Smooth muscle cell (in vitro differentiated cells): ENCODE measurements around the gene GALNS. TPM values are rescaled to one million over a fixed set of nuclear protein-coding genes. Genes with fewer than 3 reads are reported as not detected.
A peak's percentile ranks its signal among the peaks of the same experiment; 100 is the strongest.

ENCODE experiments used
- DNase-seq: peaks from one replicate; lab custom pipeline; 2025; ENCODE audit not compliant: unreplicated experiment; lab: John Stamatoyannopoulos, UW
- H2AFZ ChIP-seq: fragments of 200-600 bp; sonication (generic); 2 replicates; pipeline ENCODE4 v1.6.0; 2016; ENCODE audit warnings: antibody characterized with exemption, low read depth, mild to moderate bottlenecking
- H3F3A ChIP-seq: fragments of 200-600 bp; sonication (generic); 2 replicates; pipeline ENCODE4 v1.6.0; 2017; ENCODE audit warnings: antibody characterized with exemption, low read depth
- H3K27ac ChIP-seq: fragments of 200-600 bp; sonication (generic); 2 replicates; pipeline ENCODE4 v1.5.1; 2016; ENCODE audit warnings: low read depth, mild to moderate bottlenecking
- H3K27me3 ChIP-seq: fragments of 200-600 bp; sonication (generic); 2 replicates; pipeline ENCODE4 v1.6.1; 2016; ENCODE audit warnings: low read depth, mild to moderate bottlenecking
- H3K36me3 ChIP-seq: fragments of 200-600 bp; sonication (generic); 2 replicates; pipeline ENCODE4 v1.5.1; 2016; ENCODE audit warnings: low read depth
- H3K4me1 ChIP-seq: fragments of 200-600 bp; sonication (generic); 2 replicates; pipeline ENCODE4 v1.5.1; 2016; ENCODE audit warnings: low read depth
- H3K4me2 ChIP-seq: fragments of 200-600 bp; sonication (generic); 2 replicates; pipeline ENCODE4 v1.6.0; 2016; ENCODE audit warnings: mild to moderate bottlenecking
- H3K4me3 ChIP-seq: fragments of 200-600 bp; sonication (generic); 2 replicates; pipeline ENCODE4 v1.5.1; 2016; ENCODE audit warnings: mild to moderate bottlenecking
- H3K79me2 ChIP-seq: fragments of 200-600 bp; sonication (generic); 2 replicates; pipeline ENCODE4 v1.6.0; 2016; ENCODE audit warnings: low read depth, mild to moderate bottlenecking
- H3K9ac ChIP-seq: fragments of 200-600 bp; sonication (generic); 2 replicates; pipeline ENCODE4 v1.6.0; 2016; ENCODE audit warnings: low read depth
- H3K9me3 ChIP-seq: fragments of 200-600 bp; sonication (generic); replicated peaks from 2 replicates; pipeline ENCODE4 v1.5.1; 2016; ENCODE audit warnings: low read depth
- H4K20me1 ChIP-seq: fragments of 200-600 bp; sonication (generic); 2 replicates; pipeline ENCODE4 v1.6.0; 2016; ENCODE audit warnings: low read depth
- WGBS: methylation state at CpG from one replicate; pipeline ENCODE4 v1.1.7; 2016; ENCODE audit warnings: low lambda C conversion rate; 5-methylcytosine and 5-hydroxymethylcytosine counted together
- polyA plus RNA-seq: library from polyadenylated mRNA; unstranded; fragments of >200 nt; fragmentation: Nextera tagmentation; extraction: Ambion mirVana; gene quantifications from 2 replicates; pipeline ENCODE4 v1.2.1, GENCODE V29; 2016
- total RNA-seq: library from RNA; depleted of rRNA; stranded (reverse); fragments of >200 nt; gene quantifications from 2 replicates; pipeline ENCODE4 v1.2.3, GENCODE V29; 2014
- TF ChIP-seq, protein P1 (sequence below): fragments of 200-600 bp; sonication (generic); IDR thresholded peaks from 2 replicates; pipeline ENCODE4 v1.5.1; 2017; ENCODE audit warnings: borderline replicate concordance, mild to moderate bottlenecking, antibody characterized with exemption; ENCODE audit not compliant: insufficient read depth, poor library complexity, severe bottlenecking

The GALNS gene
- total and polyA plus RNA-seq, 2 experiments from 2014 or later: 20.8 to 21.3 TPM

GRCh38 chr16:88804173-88804551, 52.6 kb downstream of the GALNS start:
- no peak for DNase-seq
- WGBS: 6% methylated on average over 12 of the region's 16 CpGs
- Histone ChIP-seq H3F3A (peaks cover 2% of the 10 kb centered on the region), H3K4me1 (peaks cover 10% of the 10 kb centered on the region), H4K20me1 (no peaks in the 10 kb centered on the region), H3K27me3 (no peaks in the 10 kb centered on the region), H3K9ac (no peak overlapping the region), H3K4me2 (peak overlapping the region; percentile 88), H3K9me3 (no peaks in the 10 kb centered on the region), H3K27ac (no peak overlapping the region), H3K36me3 (no peaks in the 10 kb centered on the region), H2AFZ (no peak overlapping the region), H3K4me3 (peak overlapping the region; percentile 69), H3K79me2 (no peaks in the 10 kb centered on the region)
- TF ChIP-seq, protein P1, sequence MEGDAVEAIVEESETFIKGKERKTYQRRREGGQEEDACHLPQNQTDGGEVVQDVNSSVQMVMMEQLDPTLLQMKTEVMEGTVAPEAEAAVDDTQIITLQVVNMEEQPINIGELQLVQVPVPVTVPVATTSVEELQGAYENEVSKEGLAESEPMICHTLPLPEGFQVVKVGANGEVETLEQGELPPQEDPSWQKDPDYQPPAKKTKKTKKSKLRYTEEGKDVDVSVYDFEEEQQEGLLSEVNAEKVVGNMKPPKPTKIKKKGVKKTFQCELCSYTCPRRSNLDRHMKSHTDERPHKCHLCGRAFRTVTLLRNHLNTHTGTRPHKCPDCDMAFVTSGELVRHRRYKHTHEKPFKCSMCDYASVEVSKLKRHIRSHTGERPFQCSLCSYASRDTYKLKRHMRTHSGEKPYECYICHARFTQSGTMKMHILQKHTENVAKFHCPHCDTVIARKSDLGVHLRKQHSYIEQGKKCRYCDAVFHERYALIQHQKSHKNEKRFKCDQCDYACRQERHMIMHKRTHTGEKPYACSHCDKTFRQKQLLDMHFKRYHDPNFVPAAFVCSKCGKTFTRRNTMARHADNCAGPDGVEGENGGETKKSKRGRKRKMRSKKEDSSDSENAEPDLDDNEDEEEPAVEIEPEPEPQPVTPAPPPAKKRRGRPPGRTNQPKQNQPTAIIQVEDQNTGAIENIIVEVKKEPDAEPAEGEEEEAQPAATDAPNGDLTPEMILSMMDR: no peak

DNA sequence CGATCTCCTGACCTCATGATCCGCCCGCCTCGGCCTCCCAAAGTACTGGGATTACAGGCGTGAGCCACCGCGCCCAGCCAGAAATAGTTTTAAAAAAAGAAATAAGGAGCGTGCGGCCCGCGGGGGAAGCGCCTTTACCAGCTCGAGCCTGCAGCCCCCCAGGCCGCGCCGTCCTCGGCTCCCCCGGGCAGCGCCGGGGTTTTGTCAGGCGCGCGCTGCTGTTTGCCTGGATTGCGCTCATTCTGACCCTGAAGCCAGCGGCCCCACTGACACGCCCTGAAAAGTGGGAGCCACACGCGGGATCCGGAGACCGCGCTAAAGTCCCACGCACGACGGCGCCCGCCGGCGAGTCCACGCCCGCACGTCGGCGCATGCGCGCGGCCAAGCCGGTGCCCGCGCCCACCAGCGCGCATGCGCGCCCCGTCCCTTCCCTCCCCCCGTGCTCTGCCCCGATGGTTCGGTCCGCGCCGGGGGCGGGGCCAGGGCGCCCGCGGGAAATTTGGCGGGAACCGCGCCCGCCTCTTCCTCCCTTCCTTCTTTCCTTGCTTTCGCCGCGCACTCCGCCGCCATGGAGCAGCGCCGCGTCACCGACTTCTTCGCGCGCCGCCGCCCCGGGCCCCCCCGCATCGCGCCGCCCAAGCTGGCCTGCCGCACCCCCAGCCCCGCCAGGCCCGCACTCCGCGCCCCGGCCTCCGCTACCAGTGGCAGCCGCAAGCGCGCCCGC, 53.3 kb downstream of the GALNS start, which contains the start of gene CDT1:
TSS of gene CDT1 (plus strand) at position 526 of the 724 bp plus-strand sequence. CDS start at position 569, 43 bp downstream.
- H4K20me1 ChIP-seq: no peaks in the 10 kb centered on the region
- H3F3A ChIP-seq: peaks cover 2% of the 10 kb centered on the region
- no peaks in the 10 kb centered on the region for H3K27me3 ChIP-seq
- peak within 1 kb of the TSS; percentile 28 for H3K9ac ChIP-seq
- WGBS: 1% methylated on average over 44 of the region's 98 CpGs
- TF ChIP-seq, protein P1: no peak
- H3K9me3 ChIP-seq: no peaks in the 10 kb centered on the region
- H3K79me2 ChIP-seq: no peaks in the 10 kb centered on the region
- no peaks in the 10 kb centered on the region for H3K36me3 ChIP-seq
- H3K4me2 ChIP-seq: peak within 1 kb of the TSS; percentile 88
- peak within 1 kb of the TSS; percentile 54 for H3K27ac ChIP-seq
- H2AFZ ChIP-seq: peak within 1 kb of the TSS; percentile 77
- peak; percentile 58 for DNase-seq
- H3K4me3 ChIP-seq: peak within 1 kb of the TSS; percentile 69
- H3K4me1 ChIP-seq: peaks cover 10% of the 10 kb centered on the region

GRCh38 chr16:88800277-88800592, 56.5 kb downstream of the GALNS start:
- Histone ChIP-seq H3K79me2 (no peaks in the 10 kb centered on the region), H3K9me3 (no peaks in the 10 kb centered on the region), H3K27me3 (no peaks in the 10 kb centered on the region), H3K9ac (no peak overlapping the region), H3K4me1 (peaks cover 10% of the 10 kb centered on the region), H4K20me1 (no peaks in the 10 kb centered on the region), H2AFZ (no peak overlapping the region), H3F3A (peaks cover 2% of the 10 kb centered on the region), H3K4me2 (no peak overlapping the region), H3K4me3 (no peak overlapping the region), H3K27ac (no peak overlapping the region), H3K36me3 (no peaks in the 10 kb centered on the region)
- TF ChIP-seq, protein P1: no peak
- 98% methylated on average over 6 of the region's 6 CpGs for WGBS
- no peak for DNase-seq
